CD8-positive, alpha-beta memory T cell (primary cell): ENCODE data around the gene NCR3LG1. TPM values are rescaled to one million over a fixed set of nuclear protein-coding genes. Genes with fewer than 3 reads are reported as not detected.

Experiments
- CTCF ChIA-PET: fragments of 350-600 bp; sonication (Branson Sonifier 250); formaldehyde crosslinking; loops from one replicate; lab custom pipeline; 2021; ENCODE audit warnings: antibody characterized with exemption; lab: Charles Lee
- POLR2A ChIA-PET: fragments of 350-600 bp; sonication (Branson Sonifier 250); formaldehyde crosslinking; loops from one replicate; lab custom pipeline; 2021; ENCODE audit warnings: antibody characterized with exemption; lab: Charles Lee
- DNase-seq, 5 donors: peaks; one replicate each; pipeline versions ENCODE4 v3.0.0 to v3.0.0-alpha.2; 2020 to 2022; ENCODE audit warnings: mixed read lengths in 1 of 5
- H3K27ac ChIP-seq: one replicate; pipeline ENCODE4 v1.7.0; 2013; ENCODE audit warnings: low read depth, mild to moderate bottlenecking, low read length, moderate library complexity
- H3K27me3 ChIP-seq: 2 replicates; pipeline ENCODE4 v1.7.0; 2013; ENCODE audit warnings: low read length, mild to moderate bottlenecking; ENCODE audit not compliant: insufficient read depth, poor library complexity, severe bottlenecking
- H3K36me3 ChIP-seq: 2 replicates; pipeline ENCODE4 v1.7.0; 2013; ENCODE audit warnings: mild to moderate bottlenecking, low read length, moderate library complexity; ENCODE audit not compliant: insufficient read depth
- H3K4me1 ChIP-seq: 2 replicates; pipeline ENCODE4 v1.7.0; 2013; ENCODE audit warnings: mild to moderate bottlenecking, low read length, moderate library complexity; ENCODE audit not compliant: insufficient read depth
- H3K4me3 ChIP-seq: 2 replicates; pipeline ENCODE4 v1.7.0; 2013; ENCODE audit warnings: mild to moderate bottlenecking, low read length
- H3K9me3 ChIP-seq: 2 replicates; pipeline ENCODE4 v1.7.0; 2013; ENCODE audit warnings: mild to moderate bottlenecking, low read length
- H3K27ac Mint-ChIP-seq, 8 donors: one replicate each; pipeline ENCODE4 v1.8.0; 2020 to 2021; ENCODE audit warnings: mixed read lengths in 8 of 8, mild to moderate bottlenecking in 6 of 8, inconsistent platforms in 3 of 8, moderate library complexity in 3 of 8
- H3K27me3 Mint-ChIP-seq, 2 donors: one replicate each; pipeline ENCODE4 v1.8.0; 2020 to 2021; ENCODE audit warnings: mixed read lengths in 2 of 2, mild to moderate bottlenecking in 1 of 2, moderate library complexity in 1 of 2
- H3K36me3 Mint-ChIP-seq, 3 donors: one replicate each; pipeline ENCODE4 v1.8.0; 2020 to 2021; ENCODE audit warnings: mixed read lengths in 3 of 3, inconsistent platforms in 1 of 3, mild to moderate bottlenecking in 1 of 3
- H3K4me1 Mint-ChIP-seq, 3 donors: one replicate each; pipeline ENCODE4 v1.8.0; 2020 to 2021; ENCODE audit warnings: mixed read lengths in 3 of 3, inconsistent platforms in 1 of 3, mild to moderate bottlenecking in 1 of 3
- H3K4me3 Mint-ChIP-seq, 7 donors: one replicate each; pipeline ENCODE4 v1.8.0; 2020 to 2021; ENCODE audit warnings: mixed read lengths in 7 of 7, mild to moderate bottlenecking in 6 of 7, moderate library complexity in 4 of 7, inconsistent platforms in 2 of 7
- H3K9me3 Mint-ChIP-seq, 5 donors: one replicate each; pipeline ENCODE4 v1.8.0; 2020 to 2022; ENCODE audit warnings: mixed read lengths in 5 of 5, mild to moderate bottlenecking in 3 of 5, moderate library complexity in 2 of 5, inconsistent platforms in 1 of 5
- polyA plus RNA-seq: library from polyadenylated mRNA; unstranded; fragments of 300-500 nt; fragmentation: Illumina TruSeq; gene quantifications from one replicate; pipeline ENCODE4 v1.2.3, GENCODE V29; 2021
- total RNA-seq, 2 experiments: library from RNA; stranded (reverse); gene quantifications; one replicate each; pipeline ENCODE4 v1.2.3, GENCODE V29; 2021

Gene NCR3LG1
- total and polyA plus RNA-seq, 3 experiments from 2014 or later = 0.03 to 6.0 (median 5.9) TPM

DNA sequence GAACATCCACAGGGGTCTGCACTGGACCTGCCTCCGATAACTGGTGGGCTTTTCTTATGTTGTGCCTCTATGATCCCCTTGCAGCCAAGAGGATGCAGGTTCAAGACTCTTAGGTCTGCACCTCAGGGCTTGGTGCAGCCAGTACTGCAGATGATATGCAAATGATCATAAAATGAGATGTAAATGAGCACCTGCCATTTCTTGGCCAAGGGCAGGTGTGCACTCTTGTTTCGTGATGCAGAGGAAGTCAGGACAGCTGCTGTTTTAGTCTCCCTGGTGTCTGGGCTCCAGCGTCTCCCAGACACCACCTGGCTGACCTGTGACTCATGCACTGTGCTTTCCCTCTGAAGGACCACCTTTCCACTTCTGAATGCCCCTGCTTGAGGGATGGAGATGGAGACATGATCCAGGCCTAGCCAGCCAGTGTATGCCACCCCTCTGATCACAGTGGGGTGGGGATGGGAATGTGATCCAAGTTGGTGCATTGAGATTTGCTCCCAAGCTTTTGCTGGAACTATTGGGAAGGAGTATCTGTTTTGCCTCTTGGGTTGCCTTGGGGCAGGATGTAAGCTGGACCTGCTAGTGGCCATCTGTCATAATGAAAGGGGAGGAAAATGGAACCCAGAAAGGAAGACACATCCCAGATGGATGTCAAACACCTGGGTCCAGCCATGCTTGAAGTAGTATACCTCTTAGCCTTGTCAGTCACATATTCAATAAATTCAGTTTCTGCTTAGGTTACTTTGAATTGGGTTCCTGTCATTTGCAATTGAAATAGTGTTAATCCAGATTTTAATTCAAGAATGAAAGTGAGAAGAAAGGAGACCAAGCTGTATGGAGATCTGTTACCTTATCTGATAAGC is 40.1 kb downstream of the NCR3LG1 start:
- no peak overlapping the region for H3K27ac ChIP-seq
- DNase-seq = no peak
- ChIA-PET POLR2A (no interaction called here), CTCF (interaction anchor here (0.9 to 1.6 kb wide), 3 partner anchors 8 to 136 kb away, joined by 3 to 5 read pairs (median 3); no protein-coding TSS in a partner anchor)
- H3K27me3 ChIP-seq = no peaks in the 10 kb centered on the region
- H3K27me3 Mint-ChIP-seq = no peaks in the 10 kb centered on the region
- H3K36me3 Mint-ChIP-seq = no peaks in the 10 kb centered on the region
- H3K27ac Mint-ChIP-seq = peak overlapping the region in 3 of 8 donors; percentile 11 to 76 (median 35)
- no peaks in the 10 kb centered on the region for H3K9me3 Mint-ChIP-seq
- H3K4me1 ChIP-seq = peaks cover 5% of the 10 kb centered on the region
- peaks cover 4 to 11% (median 6%) of the 10 kb centered on the region in 3 donors for H3K4me1 Mint-ChIP-seq
- H3K9me3 ChIP-seq = no peaks in the 10 kb centered on the region
- no peaks in the 10 kb centered on the region for H3K36me3 ChIP-seq
- H3K4me3 ChIP-seq = no peak overlapping the region
- H3K4me3 Mint-ChIP-seq = peak overlapping the region in 4 of 7 donors; percentile 17 to 80 (median 56)

GRCh38 chr11:17392872-17393271 is 41.3 kb downstream of the NCR3LG1 start:
- H3K36me3 Mint-ChIP-seq = no peaks in the 10 kb centered on the region
- H3K4me1 Mint-ChIP-seq = peaks cover 4 to 11% (median 6%) of the 10 kb centered on the region in 3 donors
- no peak for DNase-seq
- H3K4me1 ChIP-seq = peaks cover 5% of the 10 kb centered on the region
- H3K27ac Mint-ChIP-seq = no peak overlapping the region
- H3K27me3 Mint-ChIP-seq = no peaks in the 10 kb centered on the region
- ChIA-PET POLR2A (no interaction called here), CTCF (interaction anchor here (1.6 kb wide), 1 partner anchor 135 kb away, joined by 3 read pairs; no protein-coding TSS in a partner anchor)
- no peaks in the 10 kb centered on the region for H3K36me3 ChIP-seq
- no peaks in the 10 kb centered on the region for H3K9me3 ChIP-seq
- no peaks in the 10 kb centered on the region for H3K9me3 Mint-ChIP-seq
- no peak overlapping the region for H3K27ac ChIP-seq
- H3K4me3 Mint-ChIP-seq = peak overlapping the region in 1 of 7 donors; percentile 6
- no peak overlapping the region for H3K4me3 ChIP-seq
- H3K27me3 ChIP-seq = no peaks in the 10 kb centered on the region

DNA sequence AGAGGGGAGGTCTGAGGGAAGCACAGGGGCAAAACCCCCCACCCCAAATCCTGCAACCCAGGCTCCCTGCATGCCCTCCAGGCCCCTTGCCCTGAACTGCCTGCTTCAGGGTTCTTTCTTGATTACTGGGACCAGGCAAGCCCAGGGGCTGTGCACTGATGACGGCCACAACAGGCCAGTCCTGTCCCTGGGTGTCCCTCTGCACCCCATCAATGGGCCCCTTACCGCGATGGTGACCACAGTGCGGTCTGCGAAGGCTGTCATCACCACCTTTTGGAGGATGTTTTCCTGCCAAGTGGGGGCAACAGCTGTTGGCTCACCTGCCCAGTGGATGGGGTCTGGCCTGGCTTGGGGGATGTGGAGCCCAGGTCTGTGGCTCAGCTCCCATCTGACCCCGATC is 41.9 kb downstream of the NCR3LG1 start:
- POLR2A ChIA-PET = interaction anchor here (0.6 kb wide), 1 partner anchor 15 kb away, joined by 5 read pairs; no protein-coding TSS in a partner anchor

DNA sequence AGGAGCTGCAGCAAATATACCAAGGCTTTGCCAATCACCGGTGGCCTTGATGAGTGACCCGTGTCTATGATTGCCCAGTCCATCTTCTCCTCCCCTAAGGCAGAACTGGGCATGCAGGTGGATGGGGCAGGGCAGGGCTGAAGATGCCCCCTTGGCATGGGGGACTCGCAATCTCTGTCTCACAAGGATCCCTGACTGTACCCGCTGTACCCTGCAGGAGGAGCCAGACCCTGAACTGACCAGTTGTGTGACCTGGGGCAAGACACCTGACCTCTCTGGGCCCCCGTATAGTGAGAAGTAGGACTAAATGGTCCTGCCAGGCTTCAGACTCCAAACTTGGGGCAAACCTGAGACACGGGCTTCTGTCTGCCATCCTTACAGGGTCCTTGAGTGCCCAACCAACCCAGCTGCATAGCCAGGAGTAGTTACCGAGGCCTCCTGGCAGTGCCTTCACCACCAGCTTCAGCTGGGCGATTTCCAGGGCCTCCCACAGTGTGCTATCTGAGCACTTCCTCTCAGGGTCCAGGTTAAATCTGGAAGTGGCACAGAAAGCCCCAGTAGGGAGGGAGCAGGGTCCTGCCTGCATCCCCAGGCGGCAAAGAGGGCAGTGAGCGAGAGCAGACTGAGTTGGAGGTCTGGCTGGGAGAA is 43.3 kb downstream of the NCR3LG1 start:
- Histone ChIP-seq H3K9me3 (no peaks in the 10 kb centered on the region), H3K4me3 (no peak overlapping the region), H3K4me1 (peaks cover 2% of the 10 kb centered on the region), H3K36me3 (no peaks in the 10 kb centered on the region), H3K27me3 (no peaks in the 10 kb centered on the region), H3K27ac (no peak overlapping the region)
- peaks cover 3 to 5% (median 3%) of the 10 kb centered on the region in 3 donors for H3K4me1 Mint-ChIP-seq
- DNase-seq = no peak
- peak overlapping the region in 1 of 7 donors; percentile 23 for H3K4me3 Mint-ChIP-seq
- H3K27ac Mint-ChIP-seq = no peak overlapping the region
- no peaks in the 10 kb centered on the region for H3K36me3 Mint-ChIP-seq
- ChIA-PET POLR2A (no interaction called here), CTCF (interaction anchor here (0.9 to 1.0 kb wide), 2 partner anchors 8 to 11 kb away, joined by 3 to 4 read pairs; no protein-coding TSS in a partner anchor)
- peaks cover 0 to 3% of the 10 kb centered on the region in 2 donors for H3K27me3 Mint-ChIP-seq
- H3K9me3 Mint-ChIP-seq = no peaks in the 10 kb centered on the region

More for the DNA sequence above, 41.9 kb downstream of the NCR3LG1 start:
- Histone ChIP-seq H3K4me1 (peaks cover 5% of the 10 kb centered on the region), H3K27me3 (no peaks in the 10 kb centered on the region), H3K9me3 (no peaks in the 10 kb centered on the region), H3K27ac (no peak overlapping the region), H3K4me3 (no peak overlapping the region), H3K36me3 (no peaks in the 10 kb centered on the region)
- Mint-ChIP-seq H3K4me1 (peaks cover 4 to 10% (median 6%) of the 10 kb centered on the region in 3 donors), H3K27ac (no peak overlapping the region), H3K9me3 (no peaks in the 10 kb centered on the region), H3K36me3 (no peaks in the 10 kb centered on the region), H3K4me3 (no peak overlapping the region), H3K27me3 (no peaks in the 10 kb centered on the region)
- CTCF ChIA-PET = interaction anchor here (1.6 kb wide), 1 partner anchor 134 kb away, joined by 3 read pairs; no protein-coding TSS in a partner anchor
- no peak for DNase-seq

GRCh38 chr11:17395554-17395961 is 44.0 kb downstream of the NCR3LG1 start:
- CTCF ChIA-PET = interaction anchor here (0.9 to 1.3 kb wide), 3 partner anchors 9 to 12 kb away, joined by 3 to 5 read pairs (median 4); no protein-coding TSS in a partner anchor
- Mint-ChIP-seq H3K4me3 (no peak overlapping the region), H3K36me3 (no peaks in the 10 kb centered on the region), H3K27me3 (peaks cover 0 to 3% of the 10 kb centered on the region in 2 donors), H3K9me3 (no peaks in the 10 kb centered on the region), H3K27ac (no peak overlapping the region), H3K4me1 (peaks cover 0 to 1% (median 0%) of the 10 kb centered on the region in 3 donors)
- no peaks in the 10 kb centered on the region for H3K27me3 ChIP-seq
- H3K4me3 ChIP-seq = no peak overlapping the region
- no peaks in the 10 kb centered on the region for H3K36me3 ChIP-seq
- H3K27ac ChIP-seq = no peak overlapping the region
- POLR2A ChIA-PET = no interaction called here
- H3K9me3 ChIP-seq = no peaks in the 10 kb centered on the region
- H3K4me1 ChIP-seq = no peaks in the 10 kb centered on the region
- DNase-seq = no peak

DNA sequence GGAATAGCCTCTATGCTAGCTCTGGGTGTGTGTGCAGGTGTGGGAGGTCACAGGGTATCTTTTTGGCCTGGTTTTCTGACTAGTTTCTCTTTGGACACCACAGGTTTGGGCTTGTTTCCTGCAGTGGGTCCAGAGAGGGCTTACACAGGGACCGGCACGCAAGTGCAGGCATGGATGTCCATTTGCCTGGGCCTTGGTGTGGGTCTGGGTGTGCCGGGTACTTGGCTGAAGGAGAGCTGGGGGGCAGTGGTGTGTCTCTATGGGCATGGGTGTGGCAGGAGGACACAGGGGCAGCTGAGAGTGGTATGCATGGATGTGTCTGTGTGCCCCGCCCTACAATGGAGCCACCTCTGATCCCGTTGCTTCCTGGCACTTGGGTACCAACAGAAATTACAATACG is 44.4 kb downstream of the NCR3LG1 start:
- Mint-ChIP-seq H3K36me3 (no peaks in the 10 kb centered on the region), H3K9me3 (no peaks in the 10 kb centered on the region), H3K27ac (no peak overlapping the region), H3K4me3 (no peak overlapping the region), H3K27me3 (peaks cover 0 to 3% of the 10 kb centered on the region in 2 donors), H3K4me1 (peaks cover 0 to 1% (median 0%) of the 10 kb centered on the region in 3 donors)
- no peak overlapping the region for H3K4me3 ChIP-seq
- H3K27ac ChIP-seq = no peak overlapping the region
- no peaks in the 10 kb centered on the region for H3K27me3 ChIP-seq
- CTCF ChIA-PET = interaction anchor here (1.3 kb wide), 1 partner anchor 12 kb away, joined by 5 read pairs; no protein-coding TSS in a partner anchor
- H3K4me1 ChIP-seq = no peaks in the 10 kb centered on the region
- no peak for DNase-seq
- no peaks in the 10 kb centered on the region for H3K36me3 ChIP-seq
- POLR2A ChIA-PET = no interaction called here
- H3K9me3 ChIP-seq = no peaks in the 10 kb centered on the region

- Mint-ChIP-seq H3K27me3 (peaks cover 0 to 3% of the 10 kb centered on the region in 2 donors), H3K4me3 (no peak overlapping the region), H3K4me1 (peaks cover 0 to 1% (median 0%) of the 10 kb centered on the region in 3 donors), H3K36me3 (no peaks in the 10 kb centered on the region), H3K27ac (peak overlapping the region in 1 of 8 donors; percentile 88), H3K9me3 (no peaks in the 10 kb centered on the region)
- no peaks in the 10 kb centered on the region for H3K4me1 ChIP-seq
- CTCF ChIA-PET = interaction anchor here (0.7 to 1.3 kb wide), 2 partner anchors 13 to 75 kb away, joined by 3 to 5 read pairs; no protein-coding TSS in a partner anchor
- no peaks in the 10 kb centered on the region for H3K9me3 ChIP-seq
- POLR2A ChIA-PET = no interaction called here
- DNase-seq = no peak
- no peaks in the 10 kb centered on the region for H3K36me3 ChIP-seq
- H3K27me3 ChIP-seq = no peaks in the 10 kb centered on the region
- no peak overlapping the region for H3K4me3 ChIP-seq
- no peak overlapping the region for H3K27ac ChIP-seq
These were observed 45.2 kb downstream of the NCR3LG1 start for GRCh38 chr11:17396598-17397310.
